ENCODE measurements around the gene P3H3. TPM values are rescaled to one million over a fixed set of nuclear protein-coding genes. Genes with fewer than 3 reads are reported as not detected.
A peak's percentile ranks its signal among the peaks of the same experiment; 100 is the strongest.

Gene P3H3
- total and polyA plus RNA-seq, 4 donors = 0.42 to 1.9 (median 1.6) TPM

GRCh38 chr12:6843118-6843902, 15.1 kb downstream of the P3H3 start:
- peak in 1 of 2 donors; percentile 42 for TF ChIP-seq RAD21 (IDR thresholded peaks at IDR 0.05)
- TF ChIP-seq ATF3 (IDR thresholded peaks at IDR 0.05) = no peak
- TF ChIP-seq CTCF (IDR thresholded peaks at IDR 0.05; ENCODE audit: low read depth, low read length, missing input control) = peak; percentile 4
- 61% methylated on average over 16 of the region's 16 CpGs for WGBS
- no peak overlapping the region for H3K4me3 ChIP-seq (ENCODE audit: low read depth in 1 of 3, low read length in 3 of 3)
- H3K36me3 ChIP-seq (ENCODE audit: control insufficient read depth in 4 of 4, insufficient read depth in 3 of 4, low read depth in 1 of 4, low read length in 3 of 4) = no peaks in the 10 kb centered on the region
- no peak overlapping the region for H3K27ac ChIP-seq (ENCODE audit: low read depth in 1 of 2, low read length in 2 of 2)
- no peaks in the 10 kb centered on the region for H3K4me1 ChIP-seq (ENCODE audit: control insufficient read depth in 4 of 4, insufficient read depth in 4 of 4, low read length in 3 of 4)
- no peaks in the 10 kb centered on the region for H3K9me3 ChIP-seq (ENCODE audit: control insufficient read depth in 4 of 4, low read length in 3 of 4)
- H3K27me3 ChIP-seq (ENCODE audit: control insufficient read depth in 4 of 4, insufficient read depth in 4 of 4, low read length in 3 of 4) = no peaks in the 10 kb centered on the region
- no peak for DNase-seq (ENCODE audit: low spot score)
- no peak overlapping the region for H3K9ac ChIP-seq (ENCODE audit: low read depth in 1 of 2, low read length in 2 of 2)

GRCh38 chr12:6845395-6845794, 17.2 kb downstream of the P3H3 start:
- Histone ChIP-seq H3K4me3 (ENCODE audit: low read depth in 1 of 3, low read length in 3 of 3) (no peak overlapping the region), H3K36me3 (ENCODE audit: control insufficient read depth in 4 of 4, insufficient read depth in 3 of 4, low read depth in 1 of 4, low read length in 3 of 4) (no peaks in the 10 kb centered on the region), H3K4me1 (ENCODE audit: control insufficient read depth in 4 of 4, insufficient read depth in 4 of 4, low read length in 3 of 4) (no peaks in the 10 kb centered on the region), H3K27ac (ENCODE audit: low read depth in 1 of 2, low read length in 2 of 2) (no peak overlapping the region), H3K9ac (ENCODE audit: low read depth in 1 of 2, low read length in 2 of 2) (no peak overlapping the region), H3K9me3 (ENCODE audit: control insufficient read depth in 4 of 4, low read length in 3 of 4) (no peaks in the 10 kb centered on the region), H3K27me3 (ENCODE audit: control insufficient read depth in 4 of 4, insufficient read depth in 4 of 4, low read length in 3 of 4) (no peaks in the 10 kb centered on the region)
- TF ChIP-seq NR2F2 (IDR thresholded peaks at IDR 0.05) (no peak), JUND (IDR thresholded peaks at IDR 0.05) (no peak), ZBTB33 (IDR thresholded peaks at IDR 0.05) (no peak), SP1 (IDR thresholded peaks at IDR 0.05) (no peak), RAD21 (IDR thresholded peaks at IDR 0.05) (no peak), EGR1 (IDR thresholded peaks at IDR 0.05; ENCODE audit: low read depth in 2 of 2) (no peak), RXRA (IDR thresholded peaks at IDR 0.05) (no peak), CTCF (IDR thresholded peaks at IDR 0.05; ENCODE audit: low read depth, low read length, missing input control) (no peak), HNF4G (IDR thresholded peaks at IDR 0.05) (no peak), GABPA (IDR thresholded peaks at IDR 0.05 in 1 of 2, conservative IDR thresholded peaks at IDR 0.05 in 1 of 2) (no peak)
- WGBS = 96% methylated on average over 17 of the region's 17 CpGs
- DNase-seq (ENCODE audit: low spot score) = no peak

All from liver (tissue), 9 donors.